GM18868 (cell line): Measurements from ENCODE around the gene MRPL48.
"Not testable (repeated sequence)": the region's sequence is repeated elsewhere in the genome, so short reads cannot be mapped to it uniquely, and the experiment has no call there.

Source experiments
- ATAC-seq: cut with Tn5 transposase; IDR thresholded peaks from one replicate; pipeline ENCODE4 v1.9.1; 2021; ENCODE audit warnings: mild to moderate bottlenecking, moderate library complexity; ENCODE audit not compliant: unreplicated experiment

Gene MRPL48

GRCh38 chr11:73779084-73779902 is 8.4 kb upstream of the MRPL48 start:
- peak; percentile 96 for ATAC-seq

GRCh38 chr11:73781303-73781702 is 6.4 kb upstream of the MRPL48 start:
- ATAC-seq, result no peak

GRCh38 chr11:73783483-73784020 is 4.1 kb upstream of the MRPL48 start:
- ATAC-seq, result no peak

- ATAC-seq, result no peak
These were observed 3.5 kb upstream of the MRPL48 start for GRCh38 chr11:73784080-73784634.

- ATAC-seq, result no peak
These were observed 2.9 kb upstream of the MRPL48 start for GRCh38 chr11:73784734-73785133.

GRCh38 chr11:73785467-73785866 is 2.2 kb upstream of the MRPL48 start:
- not testable (repeated sequence) for ATAC-seq

GRCh38 chr11:73787051-73787642 is 527 bp upstream of the MRPL48 start:
- ATAC-seq, result no peak

- ATAC-seq, result no peak
These were observed 1.6 kb downstream of the MRPL48 start for GRCh38 chr11:73789279-73789670.

- ATAC-seq, result no peak
These were observed 4.9 kb downstream of the MRPL48 start for GRCh38 chr11:73792584-73792983.

- no peak for ATAC-seq
These were observed 8.4 kb downstream of the MRPL48 start for GRCh38 chr11:73795925-73796632.

- ATAC-seq, result no peak
These were observed 9.8 kb downstream of the MRPL48 start for GRCh38 chr11:73797457-73797856.

- ATAC-seq, result no peak
These were observed 12.7 kb downstream of the MRPL48 start for GRCh38 chr11:73800276-73800806.

- ATAC-seq, result no peak
These were observed 13.5 kb downstream of the MRPL48 start for GRCh38 chr11:73801136-73801535.

GRCh38 chr11:73804712-73805111 is 17.0 kb downstream of the MRPL48 start:
- ATAC-seq, result no peak

- ATAC-seq, result no peak
These were observed 20.4 kb downstream of the MRPL48 start for GRCh38 chr11:73808052-73808451.

GRCh38 chr11:73810637-73811036 is 23.0 kb downstream of the MRPL48 start:
- no peak for ATAC-seq

GRCh38 chr11:73812234-73812633 is 24.6 kb downstream of the MRPL48 start:
- no peak for ATAC-seq

GRCh38 chr11:73814812-73815211 is 27.1 kb downstream of the MRPL48 start:
- ATAC-seq, result no peak

GRCh38 chr11:73818846-73819245 is 31.2 kb downstream of the MRPL48 start:
- ATAC-seq, result no peak

GRCh38 chr11:73830261-73830660 is 42.6 kb downstream of the MRPL48 start:
- no peak for ATAC-seq

GRCh38 chr11:73833067-73833466 is 45.4 kb downstream of the MRPL48 start:
- no peak for ATAC-seq
